Colon (tissue), 2 donors: ENCODE measurements around the gene PLEKHO1.
"Not testable (repeated sequence)": the region's sequence is repeated elsewhere in the genome, so short reads cannot be mapped to it uniquely, and the experiment has no call there.

Experiments used
- FAIRE-seq: peaks from 2 replicates; lab custom pipeline; 2012; peaks lifted over from hg19 to GRCh38; lab: Jason Lieb, UNC
- donor health status: control.
- donor health status: control.

PLEKHO1 gene

GRCh38 chr1:150173141-150173585, 23.4 kb downstream of the PLEKHO1 start:
- FAIRE-seq, result no peak

GRCh38 chr1:150176593-150176992, 26.9 kb downstream of the PLEKHO1 start:
- FAIRE-seq, result no peak

GRCh38 chr1:150178548-150178947, 28.8 kb downstream of the PLEKHO1 start:
- FAIRE-seq, result no peak

GRCh38 chr1:150179867-150180266, 30.2 kb downstream of the PLEKHO1 start:
- FAIRE-seq, result no peak

GRCh38 chr1:150180474-150180873, 30.8 kb downstream of the PLEKHO1 start:
- no peak for FAIRE-seq

- no peak for FAIRE-seq
These were observed 32.5 kb downstream of the PLEKHO1 start for GRCh38 chr1:150182247-150182646.

GRCh38 chr1:150183061-150183460, 33.3 kb downstream of the PLEKHO1 start:
- FAIRE-seq, result no peak

- no peak for FAIRE-seq
These were observed 35.8 kb downstream of the PLEKHO1 start for GRCh38 chr1:150185481-150185880.

GRCh38 chr1:150186438-150186788, 36.7 kb downstream of the PLEKHO1 start:
- not testable (repeated sequence) for FAIRE-seq

GRCh38 chr1:150186789-150187559, 37.3 kb downstream of the PLEKHO1 start:
- FAIRE-seq, result no peak

- no peak for FAIRE-seq
These were observed 37.8 kb downstream of the PLEKHO1 start for GRCh38 chr1:150187560-150187931.

- FAIRE-seq, result no peak
These were observed 42.3 kb downstream of the PLEKHO1 start for GRCh38 chr1:150192012-150192411.

- no peak for FAIRE-seq
These were observed 44.8 kb downstream of the PLEKHO1 start for GRCh38 chr1:150194381-150195031.

- no peak for FAIRE-seq
These were observed 46.7 kb downstream of the PLEKHO1 start for GRCh38 chr1:150196417-150196816.

- FAIRE-seq, result no peak
These were observed 57.7 kb downstream of the PLEKHO1 start for GRCh38 chr1:150207281-150207971.

- not testable (repeated sequence) for FAIRE-seq
These were observed 58.7 kb downstream of the PLEKHO1 start for GRCh38 chr1:150208460-150208859.
